GM12878 (cell line): Measurements from ENCODE around the gene CBX2. TPM values are rescaled to one million over a fixed set of nuclear protein-coding genes. Genes with fewer than 3 reads are reported as not detected.
A peak's percentile ranks its signal among the peaks of the same experiment; 100 is the strongest.

Experiments used
- ATAC-seq: fragments of 200-7000 bp; cut with Tn5 transposase; 3 replicates; pipeline ENCODE4 v1.9.1; 2020; ENCODE audit warnings: mild to moderate bottlenecking, moderate library complexity
- BruUV-seq: library from RNA; stranded (reverse); fragments of 400-500 nt; replicated peaks from 2 replicates; lab custom pipeline; 2021; lab: Mats Ljungman, UMichigan
- CTCF ChIA-PET: fragments of 300-600 bp; sonication (Branson Sonifier 250); formaldehyde crosslinking; extraction: SDS; loops from one replicate; lab custom pipeline; 2021; ENCODE audit warnings: inconsistent platforms; lab: Yijun Ruan, JAX
- POLR2A ChIA-PET: fragments of 350-600 bp; formaldehyde crosslinking; extraction: SDS; loops from one replicate; lab custom pipeline; 2021; ENCODE audit warnings: inconsistent platforms; lab: Charles Lee
- RAD21 ChIA-PET: fragments of 300-600 bp; sonication (Branson Sonifier 250); formaldehyde crosslinking; loops from one replicate; lab custom pipeline; 2023; ENCODE audit warnings: antibody characterized with exemption; ENCODE audit not compliant: unreplicated experiment; lab: Charles Lee
- SMC1A ChIA-PET: fragments of 300-600 bp; sonication (Branson Sonifier 250); formaldehyde crosslinking; loops from one replicate; lab custom pipeline; 2023; ENCODE audit not compliant: unreplicated experiment, uncharacterized antibody; lab: Charles Lee
- DNase-seq: peaks from one replicate; pipeline ENCODE4 v3.0.0-alpha.2; 2011; ENCODE audit warnings: low read depth, low spot score
- FAIRE-seq: peaks from 3 replicates; lab custom pipeline; 2011; peaks lifted over from hg19 to GRCh38; lab: Jason Lieb, UNC
- H2AFZ ChIP-seq: 2 replicates; pipeline ENCODE4 v1.6.0; 2011; ENCODE audit warnings: low read depth, low read length, control low read depth; ENCODE audit not compliant: control insufficient read depth
- H3K27ac ChIP-seq: 2 replicates; pipeline ENCODE4 v1.5.1; 2011; ENCODE audit warnings: control low read depth; ENCODE audit not compliant: control insufficient read depth, insufficient read depth
- H3K27me3 ChIP-seq, 2 experiments: replicated peaks in 1 of 2; 2 replicates each; pipeline versions ENCODE4 v1.6.0 to v1.6.1; 2011; ENCODE audit warnings: low read length in 1 of 2; ENCODE audit not compliant: control insufficient read depth in 2 of 2, insufficient read depth in 2 of 2
- H3K36me3 ChIP-seq, 2 experiments: 2 replicates each; pipeline ENCODE4 v1.5.1; 2011; ENCODE audit warnings: low read length in 1 of 2; ENCODE audit not compliant: control insufficient read depth in 2 of 2, insufficient read depth in 2 of 2
- H3K4me1 ChIP-seq: 2 replicates; pipeline ENCODE4 v1.6.1; 2011; ENCODE audit warnings: mild to moderate bottlenecking, low read length, moderate library complexity, mixed read lengths; ENCODE audit not compliant: control insufficient read depth, insufficient read depth
- H3K4me2 ChIP-seq: 2 replicates; pipeline ENCODE4 v1.6.0; 2011; ENCODE audit warnings: control low read depth; ENCODE audit not compliant: control insufficient read depth, insufficient read depth
- H3K4me3 ChIP-seq: fragments of 200-600 bp; sonication (generic); 2 replicates; pipeline ENCODE4 v1.5.1; 2016
- H3K79me2 ChIP-seq: 2 replicates; pipeline ENCODE4 v1.6.0; 2011; ENCODE audit warnings: low read length; ENCODE audit not compliant: control insufficient read depth, insufficient read depth
- H3K9ac ChIP-seq: 2 replicates; pipeline ENCODE4 v1.8.0; 2011; ENCODE audit warnings: low read length, control low read depth, mixed read lengths; ENCODE audit not compliant: control insufficient read depth, insufficient read depth
- H3K9me3 ChIP-seq: replicated peaks from 3 replicates; pipeline ENCODE4 v1.5.1; 2011; ENCODE audit warnings: mild to moderate bottlenecking, low read length; ENCODE audit not compliant: control insufficient read depth, insufficient read depth
- H4K20me1 ChIP-seq: 2 replicates; pipeline ENCODE4 v1.6.0; 2011; ENCODE audit not compliant: control insufficient read depth, insufficient read depth
- BMI1 ChIP-seq: fragments of 450-650 bp; IDR thresholded peaks from 2 replicates; pipeline ENCODE4 v1.6.1; 2016; ENCODE audit warnings: mild to moderate bottlenecking, moderate library complexity, borderline replicate concordance
- EZH2 ChIP-seq: IDR thresholded peaks from 2 replicates; pipeline ENCODE4 v1.6.1; 2012; ENCODE audit warnings: low read depth, mild to moderate bottlenecking, control low read depth, inconsistent platforms, low read length, borderline replicate concordance; ENCODE audit not compliant: control insufficient read depth
- FOXK2 ChIP-seq: fragments of 450-650 bp; IDR thresholded peaks from 2 replicates; pipeline ENCODE4 v1.6.1; 2017; ENCODE audit warnings: mild to moderate bottlenecking, moderate library complexity
- POLR2A ChIP-seq: IDR thresholded peaks from 2 replicates; pipeline ENCODE4 v1.6.1; 2011; ENCODE audit warnings: low read depth, mild to moderate bottlenecking, low read length
- SIN3A ChIP-seq: IDR thresholded peaks from 2 replicates; pipeline ENCODE4 v1.6.1; 2012; ENCODE audit warnings: low read depth, low read length, improper control_type of control experiment
- STAT1 ChIP-seq: fragments of 450-650 bp; conservative IDR thresholded peaks from 2 replicates; pipeline ENCODE4 v1.6.1; 2014; ENCODE audit warnings: antibody characterized with exemption, mild to moderate bottlenecking
- STAT3 ChIP-seq: IDR thresholded peaks from 2 replicates; pipeline ENCODE4 v1.6.1; 2011; ENCODE audit warnings: low read depth, low read length, improper control_type of control experiment
- ZNF384 ChIP-seq: IDR thresholded peaks from 2 replicates; pipeline ENCODE4 v1.6.1; 2012; ENCODE audit warnings: low read depth, mild to moderate bottlenecking, low read length, improper control_type of control experiment, borderline replicate concordance
- ZSCAN29 ChIP-seq: fragments of 450-650 bp; IDR thresholded peaks from 2 replicates; pipeline ENCODE4 v1.6.1; 2017; ENCODE audit warnings: mild to moderate bottlenecking, moderate library complexity
- WGBS: methylation state at CpG from one replicate; pipeline ENCODE4 v1.1.6; 2016; ENCODE audit warnings: low lambda C conversion rate; ENCODE audit not compliant: insufficient replicate concordance, insufficient coverage; ENCODE audit errors: missing lambda C conversion rate; 5-methylcytosine and 5-hydroxymethylcytosine counted together
- in situ Hi-C: fragments of 300-500 bp; cut with MboI; formaldehyde crosslinking; loops from 9 replicates; pipeline ENCODE4 v1.14.3; 2018; ENCODE audit warnings: mixed read lengths
- intact Hi-C: fragments of 100-400 bp; cut with micrococcal nuclease; formaldehyde crosslinking; loops from one replicate; pipeline ENCODE4 v1.14.2; 2022; ENCODE audit not compliant: unreplicated experiment
- polyA plus RNA-seq, 11 experiments: library from polyadenylated mRNA; depleted of rRNA in 4 of 11; unstranded in 6 of 11; stranded (reverse) in 5 of 11; fragments of >200 nt; fragmentation: Nextera tagmentation in 4 of 11; fragmentation: Illumina TruSeq in 1 of 11; extraction: Ambion mirVana in 4 of 11; extraction: Trizol in 1 of 11; gene quantifications; 1 replicate in 1 of 11; 2 replicates in 10 of 11; pipeline versions ENCODE4 v1.2.1 to v1.2.3, GENCODE V29; 2011 to 2016; ENCODE audit warnings: inconsistent platforms in 2 of 11, missing spikeins in 2 of 11, low read depth in 1 of 11
- total RNA-seq, 4 experiments: library from RNA; depleted of rRNA in 3 of 4; stranded (reverse); fragments of >200 nt in 3 of 4; fragmentation: Illumina TruSeq in 1 of 4; extraction: Trizol in 1 of 4; gene quantifications; 2 replicates each; pipeline versions ENCODE4 v1.2.1 to v1.2.3, GENCODE V29; 2013 to 2021
- TF ChIP-seq, protein P1 (sequence below): IDR thresholded peaks from 2 replicates; pipeline ENCODE4 v1.6.1; 2012; ENCODE audit warnings: low read depth, low read length, improper control_type of control experiment
- TF ChIP-seq, protein P2 (sequence below): fragments of 150-350 bp; IDR thresholded peaks from 2 replicates; pipeline ENCODE4 v1.6.1; 2016; ENCODE audit warnings: low read depth, low read length

Gene CBX2
- total and polyA plus RNA-seq, 10 of the 15 experiments (the other 5 are each of a cell fraction or from before 2014, with no cell fraction given), result 0.35 to 7.5 (median 4.2) TPM

DNA sequence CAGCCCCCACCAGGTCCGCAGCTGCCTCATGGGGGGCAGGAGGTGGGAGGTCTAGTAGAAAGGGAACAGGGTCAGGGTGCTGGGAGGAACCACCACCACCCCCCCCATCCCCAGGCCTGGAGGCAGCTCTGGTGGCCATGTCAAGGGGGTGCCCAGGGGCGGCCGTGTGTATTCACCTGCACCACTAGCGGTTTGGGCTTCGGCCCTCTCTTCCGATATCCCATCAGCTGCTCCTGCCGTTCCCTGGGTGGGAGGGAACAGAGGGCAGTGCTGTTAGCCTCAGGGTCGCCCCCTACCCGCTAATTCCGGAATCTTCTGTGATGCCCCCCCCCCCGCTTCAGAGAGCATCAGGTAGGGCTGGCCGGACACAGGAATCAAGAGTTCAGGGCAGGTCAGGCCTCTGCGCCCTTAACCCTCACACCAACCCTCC is 57.5 kb downstream of the CBX2 start:
- H3K27ac ChIP-seq, result no peak overlapping the region
- H3K4me2 ChIP-seq, result no peak overlapping the region
- in situ Hi-C loops, result no loop called here
- 0 out of 2 replicates have a peak, but pooled peaks cover 5% of the 10 kb centered on the region for H4K20me1 ChIP-seq
- ChIA-PET RAD21 (interaction anchor here (1.0 to 2.1 kb wide), 2 partner anchors 26 to 39 kb away, joined by 3 to 10 read pairs; partner anchors contain the start of gene CBX8), SMC1A (interaction anchor here (1.0 to 1.2 kb wide), 4 partner anchors 17 to 46 kb away, joined by 3 read pairs; no protein-coding TSS in a partner anchor), CTCF (interaction anchor here (1.1 to 3.3 kb wide), 7 partner anchors 10 to 135 kb away, joined by 3 to 19 read pairs (median 4); no protein-coding TSS in a partner anchor), POLR2A (interaction anchor here (0.8 to 1.2 kb wide), 2 partner anchors 24 to 39 kb away, joined by 3 to 4 read pairs; partner anchors contain the start of gene CBX8)
- DNase-seq (no peak), FAIRE-seq (no peak), ATAC-seq (no peak)
- 85% methylated on average over 13 of the region's 13 CpGs for WGBS
- peaks cover 22% of the 10 kb centered on the region for H3K79me2 ChIP-seq
- peaks cover 0 to 17% of the 10 kb centered on the region in 2 experiments; a peak in 2 of 4 replicates for H3K36me3 ChIP-seq
- intact Hi-C loops, result loop anchor here (5.0 kb wide), 2 partner anchors 33 to 88 kb away; no protein-coding TSS in a partner anchor
- peaks cover 13% of the 10 kb centered on the region for H3K4me1 ChIP-seq
- H3K27me3 ChIP-seq, result peaks cover 2 to 6% of the 10 kb centered on the region in 2 experiments; a peak in 3 of 4 replicates
- H3K9ac ChIP-seq, result no peak overlapping the region
- 0 out of 2 replicates have a peak, but pooled peaks have one; percentile 10 for TF ChIP-seq POLR2A
- no peak for TF ChIP-seq SIN3A
- H3K4me3 ChIP-seq, result no peak overlapping the region
- no peak overlapping the region for H2AFZ ChIP-seq
- H3K9me3 ChIP-seq, result no peaks in the 10 kb centered on the region
- BruUV-seq, result no TSS peak

DNA sequence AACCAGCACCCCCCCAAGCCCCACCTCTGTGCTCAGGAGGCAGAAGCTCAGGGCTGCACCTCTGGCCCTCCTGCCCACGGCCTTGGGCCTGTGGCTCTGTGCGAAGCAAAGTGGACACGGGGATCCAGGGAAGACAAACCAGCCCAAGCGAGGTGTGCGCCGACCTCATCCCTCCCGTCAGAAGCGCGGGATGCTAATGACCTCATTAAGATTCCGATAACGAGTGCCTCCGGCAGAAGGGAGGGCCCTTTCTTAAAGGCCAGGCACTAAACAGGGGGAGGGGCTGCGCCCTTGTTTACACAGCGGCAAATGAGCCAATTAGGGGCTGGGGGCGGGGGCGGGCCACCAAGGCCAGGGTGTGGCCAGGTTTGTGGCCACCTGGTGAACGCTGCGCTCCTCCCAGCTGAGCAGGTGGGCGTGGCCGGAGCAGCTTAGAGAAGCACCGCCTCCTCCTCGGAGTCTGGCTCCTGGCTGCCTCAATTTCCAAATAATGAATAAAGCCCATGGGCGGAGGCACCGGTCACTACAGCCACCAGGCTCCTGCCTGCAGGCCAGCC is 58.1 kb downstream of the CBX2 start:
- ChIA-PET RAD21 (interaction anchor here (0.7 to 2.1 kb wide), 6 partner anchors 23 to 48 kb away, joined by 3 to 10 read pairs (median 6); partner anchors contain the start of gene CBX8), SMC1A (interaction anchor here (0.8 to 1.2 kb wide), 3 partner anchors 31 to 95 kb away, joined by 3 to 4 read pairs (median 3); no protein-coding TSS in a partner anchor), CTCF (interaction anchor here (0.9 to 3.3 kb wide), 9 partner anchors 10 to 134 kb away, joined by 3 to 19 read pairs (median 4); partner anchors contain the start of gene CBX8), POLR2A (interaction anchor here (1.0 to 1.6 kb wide), 5 partner anchors 25 to 39 kb away, joined by 3 to 11 read pairs (median 4); partner anchors contain the start of gene CBX8)
- Histone ChIP-seq H2AFZ (no peak overlapping the region), H3K27ac (peak overlapping the region; percentile 70), H4K20me1 (0 out of 2 replicates have a peak, but pooled peaks cover 5% of the 10 kb centered on the region), H3K9me3 (no peaks in the 10 kb centered on the region; the same call in 2 of the 3 replicates), H3K79me2 (peaks cover 22% of the 10 kb centered on the region), H3K36me3 (peaks cover 0 to 17% of the 10 kb centered on the region in 2 experiments; a peak in 2 of 4 replicates), H3K9ac (peak overlapping the region; percentile 84), H3K4me2 (peak overlapping the region; percentile 79), H3K4me1 (peaks cover 13% of the 10 kb centered on the region), H3K4me3 (peak overlapping the region; percentile 95; the same call in 1 of the 2 replicates), H3K27me3 (peaks cover 6% of the 10 kb centered on the region in 2 experiments; a peak in 3 of 4 replicates)
- BruUV-seq, result no TSS peak
- no peak for DNase-seq
- in situ Hi-C loops, result no loop called here
- FAIRE-seq, result no peak
- ATAC-seq, result no peak
- intact Hi-C loops, result loop anchor here (5.0 kb wide), 2 partner anchors 34 to 89 kb away; no protein-coding TSS in a partner anchor
- WGBS, result 91% methylated on average over 23 of the region's 24 CpGs
- no peak for TF ChIP-seq STAT1
- no peak for TF ChIP-seq ZNF384
- no peak for TF ChIP-seq ZSCAN29
- no peak for TF ChIP-seq FOXK2
- TF ChIP-seq, protein P1, sequence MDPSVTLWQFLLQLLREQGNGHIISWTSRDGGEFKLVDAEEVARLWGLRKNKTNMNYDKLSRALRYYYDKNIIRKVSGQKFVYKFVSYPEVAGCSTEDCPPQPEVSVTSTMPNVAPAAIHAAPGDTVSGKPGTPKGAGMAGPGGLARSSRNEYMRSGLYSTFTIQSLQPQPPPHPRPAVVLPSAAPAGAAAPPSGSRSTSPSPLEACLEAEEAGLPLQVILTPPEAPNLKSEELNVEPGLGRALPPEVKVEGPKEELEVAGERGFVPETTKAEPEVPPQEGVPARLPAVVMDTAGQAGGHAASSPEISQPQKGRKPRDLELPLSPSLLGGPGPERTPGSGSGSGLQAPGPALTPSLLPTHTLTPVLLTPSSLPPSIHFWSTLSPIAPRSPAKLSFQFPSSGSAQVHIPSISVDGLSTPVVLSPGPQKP, result no peak
- TF ChIP-seq STAT3, result no peak
- no peak for TF ChIP-seq EZH2
- TF ChIP-seq, protein P2, sequence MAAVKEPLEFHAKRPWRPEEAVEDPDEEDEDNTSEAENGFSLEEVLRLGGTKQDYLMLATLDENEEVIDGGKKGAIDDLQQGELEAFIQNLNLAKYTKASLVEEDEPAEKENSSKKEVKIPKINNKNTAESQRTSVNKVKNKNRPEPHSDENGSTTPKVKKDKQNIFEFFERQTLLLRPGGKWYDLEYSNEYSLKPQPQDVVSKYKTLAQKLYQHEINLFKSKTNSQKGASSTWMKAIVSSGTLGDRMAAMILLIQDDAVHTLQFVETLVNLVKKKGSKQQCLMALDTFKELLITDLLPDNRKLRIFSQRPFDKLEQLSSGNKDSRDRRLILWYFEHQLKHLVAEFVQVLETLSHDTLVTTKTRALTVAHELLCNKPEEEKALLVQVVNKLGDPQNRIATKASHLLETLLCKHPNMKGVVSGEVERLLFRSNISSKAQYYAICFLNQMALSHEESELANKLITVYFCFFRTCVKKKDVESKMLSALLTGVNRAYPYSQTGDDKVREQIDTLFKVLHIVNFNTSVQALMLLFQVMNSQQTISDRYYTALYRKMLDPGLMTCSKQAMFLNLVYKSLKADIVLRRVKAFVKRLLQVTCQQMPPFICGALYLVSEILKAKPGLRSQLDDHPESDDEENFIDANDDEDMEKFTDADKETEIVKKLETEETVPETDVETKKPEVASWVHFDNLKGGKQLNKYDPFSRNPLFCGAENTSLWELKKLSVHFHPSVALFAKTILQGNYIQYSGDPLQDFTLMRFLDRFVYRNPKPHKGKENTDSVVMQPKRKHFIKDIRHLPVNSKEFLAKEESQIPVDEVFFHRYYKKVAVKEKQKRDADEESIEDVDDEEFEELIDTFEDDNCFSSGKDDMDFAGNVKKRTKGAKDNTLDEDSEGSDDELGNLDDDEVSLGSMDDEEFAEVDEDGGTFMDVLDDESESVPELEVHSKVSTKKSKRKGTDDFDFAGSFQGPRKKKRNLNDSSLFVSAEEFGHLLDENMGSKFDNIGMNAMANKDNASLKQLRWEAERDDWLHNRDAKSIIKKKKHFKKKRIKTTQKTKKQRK, result no peak
- TF ChIP-seq BMI1, result no peak
